GM13976 (cell line): ENCODE data around the gene CADM1.

Source experiments
- DNase-seq: peaks from one replicate; pipeline ENCODE4 v3.0.0; 2012; ENCODE audit warnings: low spot score
- in situ Hi-C: fragments of 300-500 bp; cut with MboI; formaldehyde crosslinking; loops from one replicate; pipeline ENCODE4 v1.12.0; 2022; ENCODE audit warnings: low sequenced_read_pairs, mixed read lengths, inconsistent platforms; ENCODE audit not compliant: unreplicated experiment
- TF ChIP-seq, protein P1 (sequence below): IDR thresholded peaks from 2 replicates; pipeline ENCODE4 v1.5.1; 2012; ENCODE audit warnings: borderline replicate concordance, mild to moderate bottlenecking; ENCODE audit not compliant: insufficient read depth; ENCODE audit errors: extremely low read depth, missing control alignments, control extremely low read depth

CADM1 gene

DNA sequence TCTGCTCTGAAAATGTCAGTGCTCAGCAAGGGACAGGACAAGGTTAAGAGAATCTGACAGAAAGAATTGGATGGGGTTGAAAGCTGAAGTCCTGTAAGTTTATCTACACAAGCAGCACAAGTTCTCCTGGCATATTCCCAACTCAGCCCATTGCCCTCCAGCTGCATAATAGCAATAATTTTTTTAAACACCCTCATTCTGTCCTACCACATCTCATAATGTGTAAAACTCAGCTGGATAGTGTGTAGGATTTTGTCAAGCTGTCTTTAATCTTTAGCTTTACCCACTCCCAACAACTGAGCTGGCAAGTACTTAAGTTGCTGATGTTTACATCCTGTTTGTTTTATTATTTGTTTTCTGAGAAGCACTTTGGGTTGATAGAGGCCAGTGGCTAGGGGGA is 158.9 kb downstream of the CADM1 start:
- TF ChIP-seq, protein P1, sequence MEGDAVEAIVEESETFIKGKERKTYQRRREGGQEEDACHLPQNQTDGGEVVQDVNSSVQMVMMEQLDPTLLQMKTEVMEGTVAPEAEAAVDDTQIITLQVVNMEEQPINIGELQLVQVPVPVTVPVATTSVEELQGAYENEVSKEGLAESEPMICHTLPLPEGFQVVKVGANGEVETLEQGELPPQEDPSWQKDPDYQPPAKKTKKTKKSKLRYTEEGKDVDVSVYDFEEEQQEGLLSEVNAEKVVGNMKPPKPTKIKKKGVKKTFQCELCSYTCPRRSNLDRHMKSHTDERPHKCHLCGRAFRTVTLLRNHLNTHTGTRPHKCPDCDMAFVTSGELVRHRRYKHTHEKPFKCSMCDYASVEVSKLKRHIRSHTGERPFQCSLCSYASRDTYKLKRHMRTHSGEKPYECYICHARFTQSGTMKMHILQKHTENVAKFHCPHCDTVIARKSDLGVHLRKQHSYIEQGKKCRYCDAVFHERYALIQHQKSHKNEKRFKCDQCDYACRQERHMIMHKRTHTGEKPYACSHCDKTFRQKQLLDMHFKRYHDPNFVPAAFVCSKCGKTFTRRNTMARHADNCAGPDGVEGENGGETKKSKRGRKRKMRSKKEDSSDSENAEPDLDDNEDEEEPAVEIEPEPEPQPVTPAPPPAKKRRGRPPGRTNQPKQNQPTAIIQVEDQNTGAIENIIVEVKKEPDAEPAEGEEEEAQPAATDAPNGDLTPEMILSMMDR, result no peak
- DNase-seq, result no peak
- in situ Hi-C loops, result loop anchor here (25.0 kb wide), 2 partner anchors 567 to 742 kb away; no protein-coding TSS in a partner anchor

DNA sequence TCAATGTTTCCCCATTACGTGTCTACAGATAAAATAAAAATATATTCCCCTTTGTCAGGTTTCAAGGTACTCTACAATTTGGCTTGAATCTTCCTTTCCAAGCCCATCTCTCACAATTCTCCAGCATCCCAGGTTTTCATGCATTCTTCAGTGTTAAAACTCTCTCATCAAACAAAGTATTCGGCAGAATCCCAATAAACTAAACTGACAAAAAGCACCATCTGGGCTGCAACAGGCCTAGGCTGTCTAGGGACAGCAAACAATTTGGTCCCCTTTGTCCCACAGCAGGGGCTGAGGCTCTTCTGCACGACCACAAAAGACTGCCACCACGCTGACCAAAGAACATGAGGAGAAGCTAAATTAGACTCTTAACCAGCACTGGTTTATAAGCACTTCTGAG is 159.4 kb downstream of the CADM1 start:
- TF ChIP-seq, protein P1, result no peak
- in situ Hi-C loops, result loop anchor here (25.0 kb wide), 2 partner anchors 567 to 742 kb away; no protein-coding TSS in a partner anchor
- DNase-seq, result no peak

DNA sequence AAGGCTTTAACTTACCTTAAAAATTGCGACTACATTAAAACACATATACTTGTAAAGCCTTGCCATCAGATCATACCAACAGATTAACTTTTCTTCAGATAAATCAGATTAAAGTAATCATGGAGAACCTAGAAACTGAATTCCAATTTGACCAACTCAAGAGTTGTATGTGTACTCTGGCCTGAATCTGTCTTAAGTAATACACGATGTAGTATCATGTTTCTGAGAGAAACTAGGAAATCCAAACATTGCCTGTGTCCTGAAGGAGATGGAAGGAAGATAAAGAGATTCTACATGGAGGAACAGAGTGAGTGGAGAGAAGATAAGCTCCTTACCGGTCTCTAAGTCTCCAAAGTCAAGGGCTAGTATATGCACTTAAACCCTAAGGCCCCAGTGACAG is 162.1 kb downstream of the CADM1 start:
- TF ChIP-seq, protein P1, result no peak
- DNase-seq, result no peak
- in situ Hi-C loops, result loop anchor here (25.0 kb wide), 2 partner anchors 570 to 745 kb away; no protein-coding TSS in a partner anchor

DNA sequence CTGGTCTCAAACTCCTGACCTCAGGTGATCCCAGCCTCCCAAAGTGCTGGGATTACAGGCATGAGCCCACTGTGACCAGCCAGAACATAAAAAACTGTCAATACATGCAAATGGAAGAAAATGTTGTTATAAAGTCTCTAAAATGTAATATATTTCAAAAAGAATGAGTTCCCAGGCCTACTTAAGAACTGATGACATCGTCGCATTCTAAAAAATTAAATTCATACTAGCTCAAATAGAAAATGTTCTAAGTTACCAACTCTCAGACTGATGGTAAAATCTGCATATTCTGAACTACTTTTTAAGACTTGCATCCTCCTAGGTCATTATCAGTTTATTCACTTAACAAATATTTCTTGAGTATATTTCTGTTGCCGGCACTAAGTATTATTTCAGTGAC is 163.3 kb downstream of the CADM1 start:
- in situ Hi-C loops, result loop anchor here (25.0 kb wide), 2 partner anchors 571 to 746 kb away; no protein-coding TSS in a partner anchor
- TF ChIP-seq, protein P1, result no peak

DNA sequence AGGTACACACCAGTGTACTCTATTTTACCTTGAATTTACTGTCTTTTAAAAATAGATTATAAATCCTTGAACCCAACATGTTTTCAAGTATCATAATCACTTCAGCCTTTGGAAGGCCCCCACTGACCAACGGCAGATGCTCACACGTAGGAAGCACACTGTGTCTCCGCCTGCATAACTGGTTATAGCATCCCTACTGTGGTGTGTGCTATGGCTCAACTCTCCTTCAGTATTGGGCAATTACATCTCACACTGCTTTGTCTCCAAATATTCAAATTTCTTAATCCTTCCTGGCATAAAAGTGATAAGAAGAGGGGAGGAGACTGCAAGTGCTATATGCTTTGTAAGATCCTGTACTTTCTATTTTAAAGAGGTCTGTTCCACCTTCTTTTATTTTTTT is 165.7 kb downstream of the CADM1 start:
- TF ChIP-seq, protein P1, result no peak
- in situ Hi-C loops, result loop anchor here (10.0 to 25.0 kb wide), 4 partner anchors 156 to 946 kb away; no protein-coding TSS in a partner anchor
- DNase-seq, result no peak

More for the DNA sequence above, 163.3 kb downstream of the CADM1 start:
- DNase-seq, result no peak

DNA sequence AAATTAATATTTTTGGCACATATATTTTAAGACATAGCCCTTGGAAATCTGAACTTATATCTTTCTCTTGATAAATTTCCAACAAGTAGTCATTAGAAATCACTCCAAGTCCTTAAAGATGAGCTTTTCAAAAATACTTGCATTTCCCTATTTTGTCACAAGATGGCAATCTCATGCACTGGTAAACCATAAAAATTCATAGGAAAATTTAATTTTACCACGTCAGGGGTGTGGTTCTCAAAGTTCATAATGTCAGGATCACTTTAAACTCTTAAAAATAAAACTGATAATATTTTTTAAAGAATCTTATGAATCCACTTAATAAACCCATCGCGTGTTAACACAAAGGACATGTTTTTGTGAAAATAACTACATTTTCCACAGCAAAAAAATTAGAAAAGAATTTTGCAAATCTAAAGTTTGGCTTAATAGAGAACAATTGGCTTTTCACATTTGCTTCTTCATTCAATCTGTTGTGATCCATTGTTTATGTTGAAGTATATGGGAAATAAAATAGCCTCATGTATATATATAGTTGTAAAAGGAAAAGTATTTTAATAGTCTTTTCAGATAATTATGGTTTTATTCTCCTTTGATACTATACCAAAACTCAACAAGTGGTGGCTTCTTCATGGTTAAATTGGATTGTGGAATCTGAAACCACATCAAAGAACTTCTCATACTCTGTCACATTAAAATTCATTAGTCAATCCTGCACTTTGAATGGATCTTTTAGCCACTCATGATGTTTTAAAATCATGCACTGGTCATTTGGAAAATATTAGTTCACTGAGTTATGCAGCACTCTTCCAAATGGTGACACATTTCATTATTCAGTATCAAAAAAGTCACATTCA is 169.1 kb downstream of the CADM1 start:
- peak; percentile 6 for DNase-seq
- TF ChIP-seq, protein P1, result peak; percentile 16
- in situ Hi-C loops, result loop anchor here (10.0 to 25.0 kb wide), 4 partner anchors 160 to 950 kb away; no protein-coding TSS in a partner anchor
